ENCODE measurements around the gene OST4.
"Not testable (repeated sequence)": the region's sequence is repeated elsewhere in the genome, so short reads cannot be mapped to it uniquely, and the experiment has no call there.

OST4 gene

DNA sequence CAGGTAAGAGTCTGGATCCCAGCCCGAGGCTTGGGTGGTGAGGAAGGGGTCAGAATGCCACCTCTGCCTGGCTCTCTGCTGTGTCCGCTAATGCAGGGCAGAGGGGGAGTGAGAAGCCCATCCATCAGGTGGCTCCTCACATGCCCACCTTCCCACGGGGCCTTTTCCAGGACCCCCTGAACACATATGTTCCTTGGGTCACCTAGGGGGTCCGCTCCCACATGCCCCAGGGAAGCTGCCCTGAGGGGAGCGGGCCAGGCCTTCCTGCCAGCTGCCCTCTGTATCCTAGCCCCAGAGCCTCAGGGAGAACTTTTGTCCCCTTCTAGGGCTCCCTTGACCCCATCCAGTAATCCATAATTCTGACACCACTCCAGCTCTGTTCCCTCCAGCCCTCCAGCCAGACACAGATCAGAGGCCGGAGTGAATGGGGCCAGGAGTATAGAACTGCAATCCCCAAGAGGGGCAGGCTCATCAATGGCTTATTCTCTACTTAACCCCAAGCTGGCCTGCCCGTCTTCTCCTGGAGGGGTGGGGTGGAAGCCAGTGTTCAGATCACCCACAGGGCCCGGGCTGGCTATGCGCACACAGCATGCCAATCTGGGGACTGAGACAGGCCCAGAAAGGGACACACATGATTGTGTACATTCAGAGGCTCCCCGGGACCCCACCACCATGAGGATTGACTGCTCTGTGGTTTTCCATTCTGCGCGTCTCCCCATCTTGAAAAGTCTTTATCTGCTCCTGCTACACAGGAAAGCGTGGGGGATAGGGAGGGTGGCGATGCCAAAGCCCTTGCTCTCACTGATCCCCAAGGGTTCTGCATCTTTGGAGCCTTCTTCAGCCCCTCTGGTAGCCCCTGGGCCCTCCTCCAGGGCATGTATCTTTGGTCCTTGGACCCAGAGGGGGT is 8.0 kb upstream of the OST4 start:
- DNase-seq (ENCODE audit: low spot score) = no peak

DNA sequence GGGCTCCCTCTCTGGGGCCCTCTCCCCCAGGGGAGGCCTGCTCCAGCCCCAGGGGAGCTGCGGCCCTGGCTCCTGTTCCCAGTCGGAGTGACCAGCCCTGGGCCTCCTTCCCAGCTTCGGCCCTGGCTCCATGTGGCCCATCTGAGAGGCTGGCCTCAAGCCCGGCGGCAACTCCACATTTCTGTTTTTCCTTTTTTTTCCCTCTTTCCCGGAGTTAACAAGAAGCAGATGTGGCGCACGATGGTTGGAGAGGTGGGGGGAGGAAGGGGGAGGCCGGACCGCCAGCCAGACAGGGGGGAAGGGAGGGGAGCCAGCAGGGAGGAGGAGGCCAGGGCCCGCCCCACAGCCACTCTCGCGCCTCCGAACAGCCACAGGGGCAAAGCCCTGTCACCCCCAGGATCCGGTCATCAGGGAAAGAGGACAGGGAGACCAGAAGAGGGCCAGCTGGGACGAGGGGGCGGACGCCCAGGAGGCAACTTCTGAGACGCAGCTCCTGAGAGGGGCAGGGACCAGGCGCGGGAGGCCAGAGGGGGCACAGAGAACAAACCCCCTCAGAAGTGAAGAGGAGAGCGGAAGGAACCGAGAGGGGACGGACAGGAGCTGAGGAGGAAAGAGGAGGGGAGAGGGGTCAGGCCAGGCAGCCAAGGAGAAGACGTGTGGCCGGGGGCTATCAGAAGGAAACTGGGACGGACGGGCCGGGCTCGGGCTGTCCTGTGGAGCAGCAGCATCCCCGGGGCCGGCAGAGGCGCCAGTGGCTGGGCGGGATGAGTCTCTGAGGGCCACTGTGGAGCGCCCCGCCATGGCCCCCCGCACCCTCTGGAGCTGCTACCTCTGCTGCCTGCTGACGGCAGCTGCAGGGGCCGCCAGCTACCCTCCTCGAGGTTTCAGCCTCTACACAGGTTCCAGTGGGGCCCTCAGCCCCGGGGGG is 7.1 kb upstream of the OST4 start, which contains the start of gene EMILIN1:
EMILIN1 (plus strand) TSS at position 349 of the 928 bp plus-strand sequence; CDS start at position 800, 451 bp downstream.
- DNase-seq (ENCODE audit: low spot score) = peak; percentile 88

DNA sequence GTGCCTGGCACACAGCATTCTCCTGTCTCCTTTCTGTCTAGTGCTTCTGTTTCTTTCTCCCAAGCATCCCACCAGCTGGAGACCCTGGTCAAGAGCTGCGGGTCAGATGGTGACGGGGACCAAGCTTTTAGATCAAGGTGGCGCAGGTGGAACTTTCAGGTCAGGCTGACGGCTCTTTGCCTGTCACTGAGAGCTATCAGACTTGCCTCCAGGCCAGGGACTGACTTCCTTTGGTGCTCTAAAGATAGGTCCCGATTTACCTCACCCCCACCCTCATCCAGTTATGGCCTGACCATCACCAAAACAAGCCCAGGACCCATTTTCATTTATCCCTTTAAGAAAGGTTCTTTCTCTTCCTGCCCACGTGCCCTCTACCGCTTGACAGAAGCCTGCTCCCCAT is 5.8 kb upstream of the OST4 start:
- DNase-seq (ENCODE audit: low spot score) = no peak

DNA sequence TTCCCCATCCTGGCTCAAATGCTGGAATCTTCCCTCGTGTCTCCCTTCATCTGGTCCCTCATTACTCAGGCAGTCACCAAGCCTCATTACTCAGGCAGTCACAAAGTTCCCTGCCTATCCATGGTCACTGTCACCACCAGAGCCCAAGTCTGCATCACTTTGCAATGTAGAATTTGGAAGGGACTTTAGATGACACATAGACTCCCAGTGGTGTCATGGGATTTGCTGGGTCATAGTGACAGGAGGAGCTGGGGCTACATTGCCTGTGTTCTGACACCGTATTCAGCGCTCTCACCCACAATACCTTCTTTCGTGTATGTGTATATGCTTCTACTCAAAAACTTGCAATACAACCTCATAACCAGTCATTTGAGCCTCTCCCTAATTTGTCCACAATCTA is 4.9 kb upstream of the OST4 start:
- DNase-seq (ENCODE audit: low spot score) = no peak

DNA sequence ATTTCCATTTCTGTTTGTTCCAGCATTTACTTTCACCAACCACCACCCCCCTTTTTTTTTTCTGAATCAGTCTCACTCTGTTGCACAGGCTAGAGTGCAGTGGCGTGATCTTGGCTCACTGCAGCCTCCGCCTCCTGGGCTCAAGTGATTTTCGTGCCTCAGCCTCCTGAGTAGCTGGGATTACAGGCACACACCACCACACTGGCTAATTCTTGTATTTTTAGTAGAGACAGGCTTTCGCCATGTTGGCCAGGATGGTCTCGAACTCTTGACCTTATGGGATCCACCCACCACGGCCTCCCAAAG is 4.1 kb upstream of the OST4 start:
- DNase-seq (ENCODE audit: low spot score) = not testable (repeated sequence)

DNA sequence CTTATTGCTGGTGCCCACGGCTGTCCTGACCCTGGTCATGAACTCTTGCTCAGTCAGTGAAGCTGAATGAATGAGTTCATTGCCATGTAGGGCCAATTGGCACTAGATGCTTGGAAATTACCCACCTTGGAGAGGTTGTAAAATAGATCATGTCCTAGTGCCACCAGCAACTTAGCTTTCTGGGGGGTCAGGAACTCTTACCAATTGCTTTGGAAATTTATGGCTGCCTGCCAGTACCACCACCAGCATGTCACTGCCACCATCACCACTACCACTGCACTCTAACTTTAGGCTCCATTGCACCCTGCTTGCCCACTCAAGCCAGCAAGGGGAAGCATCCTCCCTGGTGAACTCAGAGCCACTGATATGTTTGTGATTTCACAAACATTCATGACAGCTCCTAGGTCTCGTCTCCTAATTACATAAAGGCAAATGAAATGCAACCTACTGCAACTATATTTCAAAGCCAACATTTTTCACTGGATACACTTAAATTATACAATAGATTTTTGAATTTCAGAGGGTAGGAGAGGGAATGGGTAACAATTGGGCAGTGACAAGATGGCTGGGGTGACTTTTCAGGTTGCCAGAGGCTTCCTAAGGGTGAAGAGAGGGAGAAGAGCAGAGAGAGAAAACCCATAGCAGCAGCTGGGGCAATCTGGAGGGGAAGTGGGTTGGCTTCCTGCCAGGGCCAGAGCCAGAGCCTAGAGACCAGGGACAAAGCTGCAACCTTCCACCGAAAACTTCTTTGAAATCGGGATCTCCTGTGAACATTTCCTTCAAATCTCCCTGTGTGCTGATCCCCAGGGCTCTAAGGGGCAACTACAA is 3.5 kb upstream of the OST4 start:
- DNase-seq (ENCODE audit: low spot score) = no peak

DNA sequence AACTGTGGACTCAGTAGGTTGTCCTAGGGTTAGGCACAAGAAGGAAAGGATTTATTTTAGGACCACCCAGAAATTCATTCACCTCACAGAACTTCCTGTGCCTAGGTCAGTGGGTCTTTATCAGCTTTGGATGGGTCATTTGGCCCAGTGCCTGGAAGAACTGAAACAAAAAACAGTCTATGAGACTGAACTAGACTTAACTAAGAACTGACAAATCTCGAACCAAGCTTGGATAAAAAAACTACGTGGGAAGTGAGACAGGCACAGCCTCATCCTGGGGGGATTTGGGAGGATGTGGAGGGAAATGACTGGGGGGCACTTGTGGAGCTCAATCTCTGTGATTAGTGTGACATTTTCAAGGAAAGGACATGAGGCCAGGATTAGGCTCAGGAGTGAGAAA is 2.3 kb upstream of the OST4 start:
- DNase-seq (ENCODE audit: low spot score) = no peak

DNA sequence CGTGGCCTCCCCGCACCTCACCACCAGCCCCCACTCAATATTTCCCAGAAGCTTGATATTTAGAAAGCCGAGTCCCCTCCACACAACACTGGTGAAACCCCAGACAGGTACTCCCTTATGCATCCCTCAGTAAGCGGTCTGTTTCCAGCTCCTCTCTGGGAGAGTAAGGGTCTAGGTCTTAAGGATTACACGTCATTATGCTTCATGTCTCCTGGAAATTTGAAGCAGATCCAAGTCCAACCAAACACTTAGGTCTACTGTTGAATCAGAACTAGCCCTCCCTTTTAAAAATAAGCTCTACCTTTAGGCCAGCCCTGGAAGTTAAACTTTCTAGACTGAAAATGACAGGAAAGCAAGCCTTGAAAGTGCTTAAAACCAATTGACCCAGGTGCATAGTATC is 1.5 kb upstream of the OST4 start:
- no peak for DNase-seq (ENCODE audit: low spot score)

DNA sequence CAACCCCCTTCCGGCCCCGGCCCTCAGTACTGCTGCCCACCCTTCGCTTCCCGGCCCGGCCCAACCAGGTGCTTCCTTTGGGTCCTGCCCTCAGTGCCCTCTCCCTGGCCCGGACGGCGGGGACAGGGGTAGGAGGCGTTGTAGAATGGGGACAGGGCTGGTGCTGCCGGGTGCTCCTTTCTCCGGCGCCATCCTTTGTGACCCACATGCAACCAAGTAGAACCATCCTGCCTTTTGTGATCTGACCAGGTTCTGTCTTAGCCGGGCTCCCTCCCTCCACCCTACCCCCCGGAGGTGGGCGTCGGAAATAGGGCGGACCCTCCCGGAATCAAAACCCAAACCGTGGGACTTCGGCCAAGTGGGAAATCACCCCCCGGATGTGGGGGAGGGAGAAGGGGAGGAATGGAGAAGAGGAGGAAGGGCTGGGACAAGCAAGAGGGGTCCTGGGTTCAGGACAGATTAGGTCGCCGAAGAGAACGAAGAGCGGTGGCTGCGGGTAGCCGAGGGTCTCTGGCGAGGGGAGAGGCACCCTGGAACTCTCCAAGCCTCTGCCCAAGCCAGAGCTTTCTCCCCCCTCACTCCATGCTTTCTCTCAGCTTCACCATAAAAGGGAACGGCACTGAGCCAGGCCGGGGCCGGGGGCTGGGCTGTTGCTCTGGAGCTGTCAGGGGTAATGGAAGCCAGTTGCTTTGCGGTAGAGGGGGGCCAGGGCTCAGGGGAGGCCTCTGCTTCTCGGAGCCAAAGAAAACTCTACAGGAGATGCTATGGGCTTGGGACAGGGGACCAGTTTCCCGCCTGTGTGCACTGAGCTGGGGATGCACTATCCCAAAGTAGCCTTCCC is 756 bp upstream of the OST4 start:
- peak; percentile 67 for DNase-seq (ENCODE audit: low spot score)

DNA sequence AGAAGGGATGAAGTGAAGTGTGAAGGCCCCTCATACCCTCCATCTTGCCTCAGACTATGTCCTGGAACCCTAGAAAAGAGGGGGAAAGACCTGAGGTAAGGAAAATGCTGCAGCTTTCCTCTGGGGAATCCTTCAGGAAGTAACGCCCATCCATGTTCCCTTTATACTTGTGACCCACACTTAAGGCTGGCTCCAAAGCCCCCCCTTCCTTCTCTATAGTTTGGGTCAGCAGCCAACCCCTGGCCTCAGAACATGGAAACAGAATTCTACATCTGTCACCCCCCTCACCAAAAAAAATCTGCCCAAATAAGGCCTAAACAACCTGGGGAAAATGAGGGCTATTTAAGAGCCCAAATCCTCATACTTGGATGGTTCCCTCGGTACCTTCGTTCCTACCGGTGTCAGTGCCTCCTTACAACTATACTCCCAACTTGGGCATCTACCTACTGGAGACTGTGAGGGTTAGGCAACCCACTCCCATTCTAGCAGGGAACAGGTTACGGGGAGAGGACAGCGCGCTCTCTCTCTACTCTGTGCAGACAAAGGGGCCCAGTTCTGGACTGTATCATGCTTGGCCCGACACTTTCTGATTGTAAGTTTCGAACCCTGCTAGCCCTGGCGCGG is 689 bp downstream of the OST4 start:
- DNase-seq (ENCODE audit: low spot score) = no peak

DNA sequence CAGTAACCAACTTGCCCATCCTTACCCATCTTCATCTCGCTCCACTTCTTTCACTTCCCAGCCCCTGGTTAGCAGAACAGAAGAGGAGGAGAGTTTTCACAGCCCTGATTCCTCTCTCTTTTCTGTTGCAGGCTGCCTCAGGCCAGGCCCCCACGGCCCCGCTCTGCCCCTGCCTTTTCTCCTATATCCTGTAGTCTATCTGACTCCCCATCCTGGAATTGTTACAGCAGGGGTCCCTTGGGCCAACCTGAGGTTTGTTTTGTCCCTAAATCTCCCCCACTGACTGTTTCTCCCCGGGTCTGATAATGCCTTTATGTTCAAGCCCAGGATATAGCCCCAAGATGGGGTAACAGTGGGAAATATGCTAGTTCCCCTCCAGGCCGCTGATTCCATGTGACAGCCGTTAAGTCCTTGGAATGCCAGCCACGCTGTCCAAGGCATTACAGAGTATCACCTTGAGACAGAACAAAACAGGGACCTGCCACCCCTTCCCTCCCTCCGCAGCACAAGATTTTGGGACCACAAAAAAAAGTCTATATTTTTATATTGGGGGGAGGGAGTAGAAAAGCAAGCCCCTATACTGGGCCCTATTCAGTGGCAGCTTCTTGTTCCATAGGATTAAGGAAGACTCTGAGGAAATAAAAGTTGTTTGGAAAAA is 1.4 kb downstream of the OST4 start:
- DNase-seq (ENCODE audit: low spot score) = no peak

DNA sequence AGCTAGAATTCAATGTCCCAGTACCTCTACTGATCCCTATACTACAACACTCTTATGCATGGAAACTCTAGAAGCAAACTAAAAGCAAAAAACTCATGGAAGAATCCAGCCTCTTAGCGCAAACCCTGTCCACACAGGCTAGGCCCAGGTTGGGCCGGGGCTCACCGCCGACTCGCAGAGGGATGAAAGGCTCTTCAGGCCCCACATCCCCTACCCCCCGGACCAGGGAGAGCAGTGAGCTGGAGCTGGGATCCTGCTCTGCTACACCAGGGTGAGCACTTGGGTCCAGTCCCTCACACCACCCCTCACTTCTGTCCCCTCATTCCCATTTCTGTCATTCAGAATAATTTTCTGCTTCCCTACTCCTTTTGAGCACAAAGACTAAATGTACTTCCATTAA is 2.0 kb downstream of the OST4 start:
- no peak for DNase-seq (ENCODE audit: low spot score)

DNA sequence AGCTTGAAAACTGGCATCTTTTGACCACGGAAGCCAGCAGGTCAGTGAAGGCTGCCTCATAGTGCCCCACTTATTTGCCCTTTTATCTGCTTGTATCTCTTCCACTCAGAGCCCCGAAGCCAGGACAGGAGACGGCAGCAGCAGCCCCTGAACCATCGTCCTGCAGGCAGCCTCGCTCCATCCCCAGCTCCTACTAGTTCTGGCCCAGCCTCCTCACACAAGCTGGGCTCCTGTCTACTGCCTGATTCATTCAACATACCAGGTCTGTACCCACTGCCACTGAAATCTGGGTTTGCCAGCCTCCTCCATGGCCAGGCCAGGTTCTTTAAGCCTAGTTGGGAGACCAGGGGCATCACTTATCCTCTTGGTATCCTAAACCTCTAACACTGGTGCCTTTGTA is 4.1 kb downstream of the OST4 start:
- no peak for DNase-seq (ENCODE audit: low spot score)

DNA sequence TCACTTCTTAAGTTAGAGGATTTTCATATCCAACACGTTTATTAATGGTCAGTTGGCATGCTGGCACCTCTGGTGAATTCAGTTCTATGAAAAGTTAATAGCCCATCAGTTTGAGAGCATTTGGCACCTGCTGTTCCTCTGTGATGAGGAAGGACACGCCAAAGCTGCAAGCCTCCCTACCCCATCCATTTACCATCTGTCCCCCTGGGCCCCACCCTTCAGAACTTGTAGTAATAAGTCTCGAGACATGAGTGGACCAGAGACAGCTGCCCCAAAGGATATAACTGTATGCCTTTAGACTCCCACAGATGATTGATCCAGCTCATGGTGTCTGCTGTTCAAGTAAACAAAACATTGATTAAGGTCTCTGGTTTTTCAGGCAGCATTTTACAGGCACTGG is 6.3 kb downstream of the OST4 start:
- DNase-seq (ENCODE audit: low spot score) = no peak

DNA sequence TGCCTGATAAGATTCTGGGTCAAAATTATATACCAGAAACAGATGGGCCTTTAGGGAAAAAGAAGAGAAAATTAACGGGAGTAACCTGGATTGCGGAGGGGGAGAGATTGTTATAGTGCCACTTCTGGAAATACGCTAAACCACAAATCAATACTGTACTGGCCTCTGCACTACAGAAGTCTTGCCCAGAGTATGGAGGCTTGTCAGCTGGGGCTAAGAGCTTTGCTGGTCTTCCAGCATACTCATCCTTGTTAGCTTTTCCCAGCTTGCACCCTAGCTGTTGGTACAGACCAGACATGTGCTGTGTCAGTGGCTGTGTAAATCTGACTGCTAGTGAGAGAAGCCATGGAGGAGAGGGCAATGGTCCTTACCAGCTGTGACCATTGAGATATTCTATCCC is 11.1 kb downstream of the OST4 start:
- DNase-seq (ENCODE audit: low spot score) = no peak

DNA sequence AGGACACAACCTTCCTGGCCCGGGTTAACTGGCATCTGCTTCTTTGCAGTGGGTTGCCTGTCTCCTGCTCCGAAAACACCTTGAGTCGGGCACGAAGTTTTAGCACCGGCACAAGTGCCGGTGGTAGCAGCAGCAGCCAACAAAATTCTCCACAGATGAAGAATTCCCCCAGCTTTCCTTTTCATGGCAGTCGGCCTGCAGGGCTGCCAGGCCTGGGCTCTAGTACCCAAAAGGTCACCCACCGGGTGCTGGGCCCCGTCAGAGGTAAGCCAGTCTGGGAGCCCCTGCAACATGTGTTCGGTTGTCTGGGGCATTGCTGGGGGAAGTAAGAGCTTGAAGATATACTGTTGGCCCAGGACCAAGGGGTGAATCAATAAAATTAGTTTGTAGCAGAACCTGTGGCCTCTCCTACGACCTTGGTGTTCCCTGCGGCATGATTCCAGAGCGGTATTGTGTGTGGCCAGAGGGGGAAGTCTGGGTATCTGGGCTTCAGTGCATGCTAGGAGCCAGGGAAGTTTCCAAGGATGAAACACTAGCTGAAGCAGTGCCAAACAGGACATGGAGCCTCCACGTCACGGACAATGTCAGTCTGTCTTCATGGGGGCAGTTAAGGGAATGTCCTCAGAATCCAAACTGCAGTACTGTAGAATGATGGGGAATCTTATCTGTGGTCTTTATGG is 12.2 kb downstream of the OST4 start:
- no peak for DNase-seq (ENCODE audit: low spot score)

DNA sequence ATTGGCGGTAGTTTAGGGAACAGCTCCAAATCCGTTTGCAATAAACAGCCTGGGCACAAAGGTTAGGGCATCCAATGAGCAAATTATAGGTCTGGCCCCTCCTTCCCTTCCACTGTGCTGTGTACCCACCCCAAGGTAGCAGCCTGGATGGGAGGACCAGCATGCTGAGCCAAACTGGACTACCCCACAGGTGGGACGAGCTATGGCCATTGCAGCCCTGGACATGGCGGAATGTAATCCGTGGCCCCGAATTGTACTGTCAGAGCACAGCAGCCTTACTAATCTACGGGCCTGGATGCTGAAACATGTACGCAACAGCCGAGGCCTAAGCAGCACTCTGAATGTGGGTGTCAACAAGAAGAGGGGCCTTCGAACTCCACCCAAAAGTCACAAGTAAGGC is 13.2 kb downstream of the OST4 start:
- no peak for DNase-seq (ENCODE audit: low spot score)

DNA sequence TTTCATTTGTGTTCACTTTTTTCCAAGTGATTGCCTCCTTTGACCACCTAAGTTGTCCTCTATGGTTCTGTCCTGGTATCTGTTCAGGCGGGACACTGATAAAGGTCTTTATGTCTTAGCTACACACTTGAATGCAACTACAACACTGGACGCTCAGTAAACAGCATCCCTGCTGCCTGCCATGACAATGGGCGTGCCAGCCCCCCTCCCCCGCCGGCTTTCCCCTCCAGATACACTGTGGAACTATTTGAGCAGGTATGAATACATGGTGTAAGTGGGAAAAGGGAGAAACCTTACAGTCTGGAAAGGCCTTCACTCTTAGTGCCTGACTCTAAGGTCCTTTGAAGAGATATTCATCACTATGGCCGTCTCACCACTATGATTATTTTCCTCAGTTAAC is 14.3 kb downstream of the OST4 start:
- DNase-seq (ENCODE audit: low spot score) = no peak

DNA sequence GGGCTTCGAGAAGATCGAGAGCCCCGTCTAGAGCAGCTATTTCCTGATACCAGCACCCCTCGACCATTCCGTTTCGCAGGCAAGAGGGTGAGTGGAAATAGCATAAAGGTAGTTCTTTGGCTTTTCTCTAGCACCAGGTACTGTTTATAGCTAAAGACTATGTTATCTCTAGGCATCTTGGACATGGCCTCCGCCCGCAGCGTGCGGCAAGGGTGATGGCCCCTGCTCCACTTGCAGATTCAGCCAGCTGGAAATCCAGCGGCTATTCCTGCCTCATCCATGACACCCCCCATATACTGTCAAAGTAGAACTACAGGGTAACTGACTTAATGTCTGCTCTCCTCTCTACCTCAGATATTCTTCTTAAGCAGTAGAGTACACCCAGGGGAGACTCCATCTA is 16.7 kb downstream of the OST4 start:
- no peak for DNase-seq (ENCODE audit: low spot score)

Measured in SK-N-DZ (cell line).